ENCODE measurements around the gene CCT5.

GRCh38 chr5:10303201-10303600 is 53.1 kb downstream of the CCT5 start:
- TF ChIP-seq POLR2AphosphoS5 (IDR thresholded peaks at IDR 0.05; ENCODE audit: low read depth, low read length) (no peak), REST (IDR thresholded peaks at IDR 0.05; ENCODE audit: insufficient read depth in 1 of 2, low read depth in 2 of 2, low read length in 2 of 2) (no peak), SIN3A (IDR thresholded peaks at IDR 0.05; ENCODE audit: borderline replicate concordance, insufficient read depth, low read length) (no peak), TAF1 (IDR thresholded peaks at IDR 0.05; ENCODE audit: borderline replicate concordance, insufficient read depth, low read length) (no peak)
